HG02970 (cell line): ENCODE results near the gene HOXA11.

Source experiments
- ATAC-seq: cut with Tn5 transposase; IDR thresholded peaks from one replicate; pipeline ENCODE4 v1.9.1; 2021; ENCODE audit warnings: mild to moderate bottlenecking, moderate library complexity, moderate number of reproducible peaks; ENCODE audit not compliant: unreplicated experiment, low FRiP score

The HOXA11 gene

DNA sequence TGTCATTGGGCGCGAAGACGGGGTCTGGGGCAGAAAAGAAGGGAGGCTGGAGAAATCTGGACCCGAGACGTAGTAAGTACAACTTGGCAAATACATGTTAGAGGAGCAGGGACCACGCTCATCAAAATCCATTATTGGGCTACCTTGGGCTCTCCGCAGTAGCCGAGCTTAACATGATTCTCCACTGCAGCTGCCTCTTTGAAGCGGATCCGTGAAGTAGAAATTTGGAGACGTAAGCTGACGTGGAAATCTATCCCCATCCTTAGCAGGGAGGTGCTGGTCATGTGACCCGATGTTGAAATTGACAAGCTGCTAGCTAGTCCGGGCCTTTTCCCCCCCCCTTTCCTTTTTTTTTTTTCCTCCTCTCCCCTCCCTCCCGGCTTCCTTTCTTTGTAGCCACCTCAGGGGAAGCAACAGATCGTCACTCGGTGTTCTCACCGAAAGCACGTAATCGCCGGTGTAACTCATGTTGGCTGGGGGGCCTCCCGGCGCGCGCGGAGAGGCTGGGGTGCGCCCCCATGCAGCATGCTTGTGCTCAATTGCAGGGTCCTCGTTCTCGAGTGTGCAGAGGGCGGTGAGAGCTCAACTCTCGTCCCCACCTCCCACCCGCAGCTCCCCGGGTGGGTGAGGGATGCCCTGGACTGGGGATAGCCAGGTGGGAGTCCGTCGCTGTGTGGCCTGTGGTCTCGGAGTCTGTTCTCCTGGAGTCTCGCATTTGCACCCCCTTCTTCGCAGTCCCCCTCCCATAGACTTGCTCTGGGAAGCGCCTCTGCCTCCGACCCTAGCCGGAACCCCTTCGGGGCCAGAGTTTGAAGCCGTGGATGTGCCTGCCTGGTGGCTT lies at the start of gene HOXA11:
HOXA11 (minus strand) TSS at position 220 of the 841 bp plus-strand sequence; CDS start at position 132, 88 bp downstream.
- no peak for ATAC-seq

DNA sequence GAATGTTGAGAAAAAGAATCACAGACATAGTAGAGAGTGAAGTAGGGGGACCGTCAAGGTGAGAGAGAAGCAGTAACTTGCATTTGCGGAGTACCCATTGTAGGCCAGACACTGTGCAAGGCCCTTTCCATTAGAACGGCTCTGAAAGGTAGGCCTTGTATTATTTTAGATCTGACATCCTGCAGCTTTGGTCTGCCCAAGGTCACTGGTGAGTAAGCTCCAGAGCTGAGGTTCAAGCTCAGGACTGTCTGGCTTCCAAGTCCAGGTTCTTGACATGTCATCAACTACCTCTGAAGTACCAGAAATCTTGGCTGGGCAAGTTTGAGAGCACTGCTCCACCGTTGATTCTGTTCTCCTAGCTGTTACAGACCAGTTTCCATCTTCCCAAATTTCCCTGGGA lies 44.4 kb upstream of the HOXA11 start:
- ATAC-seq, result no peak

DNA sequence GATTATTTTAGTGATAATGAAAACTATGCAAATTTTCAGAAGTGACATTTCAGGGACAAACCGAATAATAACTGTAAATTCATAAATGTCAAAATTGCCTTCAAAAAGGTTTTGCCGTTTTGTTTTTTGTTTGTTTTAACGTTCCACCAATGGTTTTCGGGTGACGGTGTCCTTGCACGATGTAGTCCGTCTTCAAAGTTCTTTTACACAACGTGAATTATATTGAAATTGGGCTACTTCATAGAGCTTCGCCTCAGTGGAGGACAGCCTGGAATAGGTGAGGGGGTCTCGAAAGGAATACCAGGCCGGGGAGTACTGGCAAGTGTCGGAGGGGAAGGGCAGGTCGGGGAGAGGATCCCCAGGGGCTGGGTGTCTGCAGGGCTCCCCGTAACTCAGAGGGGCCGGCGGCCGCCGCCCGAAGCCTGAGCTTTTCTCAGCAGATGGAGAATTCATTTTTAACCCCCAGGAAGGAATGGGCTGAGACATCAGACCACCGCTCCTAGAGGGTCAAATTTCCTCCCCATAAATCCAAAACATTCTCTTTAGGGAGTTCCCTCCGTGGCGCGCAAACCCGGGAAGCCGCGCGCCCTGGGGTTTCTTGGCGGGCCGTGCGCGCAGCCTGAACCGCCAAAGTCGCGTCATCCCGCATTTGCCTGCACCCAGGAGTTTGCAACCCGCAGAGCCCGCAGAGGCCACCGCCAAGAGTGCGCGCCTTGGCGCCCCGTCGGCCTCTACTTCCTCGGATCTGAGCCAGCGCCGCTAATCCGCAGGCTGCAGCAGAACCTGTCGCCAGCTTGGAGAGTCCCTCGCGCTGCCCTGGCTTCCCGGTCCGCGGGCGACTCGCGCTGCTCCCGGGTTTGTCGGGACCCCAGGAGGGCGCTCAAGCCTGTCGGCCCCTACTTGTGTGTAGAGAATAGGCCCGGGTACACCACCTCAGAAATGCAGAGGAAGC lies 40.2 kb upstream of the HOXA11 start:
- no peak for ATAC-seq

DNA sequence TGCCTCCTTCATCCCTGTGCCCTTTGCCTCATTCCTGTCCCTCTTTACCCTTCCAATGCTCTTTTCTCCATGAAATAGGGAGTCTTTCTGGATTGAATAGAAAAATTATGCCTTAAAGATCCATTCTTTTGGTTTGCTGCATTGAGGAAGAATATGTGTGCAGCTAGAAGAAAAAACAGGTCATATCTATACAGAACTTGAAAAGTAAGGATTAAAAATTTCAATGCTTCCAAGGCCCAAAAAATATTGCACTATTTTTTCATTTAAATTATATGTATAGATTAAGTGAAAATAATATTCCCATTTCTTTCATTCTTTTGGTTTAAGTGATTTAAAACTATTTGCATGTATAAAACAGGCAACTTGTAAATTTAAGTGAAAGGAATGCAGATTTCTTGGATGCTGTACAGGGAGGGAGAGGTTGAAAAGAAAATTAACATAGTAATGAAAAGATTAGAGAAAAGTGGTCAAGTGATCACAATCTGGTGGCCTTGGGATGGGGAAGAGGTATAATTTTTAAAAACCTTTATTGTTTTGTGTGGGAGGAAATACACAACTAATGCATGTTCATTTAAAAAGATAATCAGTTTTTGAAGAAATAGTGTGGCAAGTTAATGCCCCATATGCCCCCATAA lies 39.0 kb upstream of the HOXA11 start:
- no peak for ATAC-seq

DNA sequence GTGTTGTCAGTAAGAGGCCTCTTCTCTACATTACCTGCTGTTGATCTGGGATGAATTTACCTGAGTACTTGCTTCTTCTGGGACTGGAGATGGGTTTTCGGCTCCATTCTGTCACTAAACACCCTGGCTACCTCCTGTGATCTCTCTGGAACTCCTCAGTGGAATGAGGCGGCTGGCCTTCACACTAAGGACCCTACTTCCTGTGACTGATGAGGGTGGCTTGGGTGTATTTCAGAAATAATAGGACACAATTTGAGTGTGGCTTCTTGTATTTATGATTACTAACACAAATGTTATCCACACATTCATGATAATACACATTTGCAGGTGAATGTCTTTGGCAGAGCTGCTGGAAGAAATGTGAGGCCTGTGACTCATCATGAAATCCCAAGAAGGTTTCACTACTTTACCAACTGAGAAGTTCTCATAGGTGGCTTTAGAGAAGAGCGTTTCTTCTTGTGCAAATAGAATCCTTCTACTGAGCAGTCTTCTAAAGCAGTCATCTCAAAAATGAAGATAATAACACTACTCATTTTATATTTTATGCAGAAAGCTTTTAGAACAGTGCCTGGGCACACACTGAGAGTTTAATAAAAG lies 36.3 kb upstream of the HOXA11 start:
- no peak for ATAC-seq

DNA sequence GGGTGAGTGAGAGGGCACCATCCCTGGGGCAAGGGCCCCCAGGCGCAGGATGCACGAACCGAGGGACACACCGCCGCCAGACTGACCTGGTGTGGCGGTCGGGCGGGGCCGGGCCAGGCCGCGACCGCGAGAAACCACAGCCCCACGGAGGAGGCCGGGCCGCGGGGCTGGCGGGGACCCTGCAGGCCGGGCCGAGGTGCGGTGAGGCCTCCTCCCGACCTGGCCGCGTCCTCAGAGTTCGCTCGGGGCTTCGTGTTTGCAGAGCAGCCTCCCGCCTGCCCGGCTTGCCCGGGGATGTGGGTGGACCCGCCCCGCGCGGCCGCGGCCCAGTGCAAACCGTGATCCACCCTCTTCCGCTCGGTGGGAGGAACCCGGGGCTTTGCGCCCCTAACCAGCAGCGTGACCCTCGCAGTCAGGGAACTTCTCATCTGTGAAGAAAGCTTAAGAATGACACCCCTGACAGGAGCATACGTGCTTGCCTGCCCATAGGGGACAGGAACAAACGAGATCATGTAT lies 35.5 kb upstream of the HOXA11 start:
- no peak for ATAC-seq

DNA sequence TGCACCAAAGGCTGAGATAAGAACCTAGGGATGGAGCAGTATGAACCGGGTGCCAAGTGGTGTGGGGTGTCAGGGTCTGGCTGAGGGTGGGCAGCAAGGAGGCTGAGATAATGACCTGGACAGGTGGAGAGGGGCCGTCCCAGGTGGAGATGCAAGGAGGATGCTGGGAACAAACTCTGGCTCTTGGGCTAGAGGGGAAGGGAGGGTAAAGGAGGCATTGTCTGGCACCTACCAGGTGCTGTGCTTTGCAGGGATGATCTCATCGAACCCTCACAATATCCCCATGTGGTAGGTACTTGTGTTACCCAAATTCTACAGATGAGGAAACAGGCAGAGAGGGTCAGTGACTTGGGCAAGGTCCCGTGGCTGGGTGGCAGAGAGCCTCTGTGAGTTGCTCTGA lies 34.8 kb upstream of the HOXA11 start:
- ATAC-seq, result no peak

DNA sequence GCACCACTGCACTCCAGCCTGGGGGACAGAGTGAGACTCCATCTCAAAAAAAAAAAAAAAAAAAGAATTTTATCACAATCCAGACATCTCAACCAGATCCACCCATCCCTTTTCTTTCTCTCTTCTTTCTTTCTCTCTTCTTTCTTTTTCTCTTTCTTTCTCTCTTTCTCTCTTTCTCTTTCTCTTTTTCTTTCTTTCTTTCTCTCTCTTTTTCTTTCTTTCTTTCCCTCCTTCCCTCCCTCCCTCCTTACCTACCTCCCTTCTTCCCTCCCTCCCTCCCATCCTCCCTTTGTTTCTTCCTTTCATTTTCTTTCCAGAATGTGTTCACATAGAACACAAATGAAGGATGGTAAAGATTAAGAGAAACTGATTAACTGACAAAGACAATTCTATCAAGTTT lies 32.9 kb upstream of the HOXA11 start:
- ATAC-seq, result no peak

DNA sequence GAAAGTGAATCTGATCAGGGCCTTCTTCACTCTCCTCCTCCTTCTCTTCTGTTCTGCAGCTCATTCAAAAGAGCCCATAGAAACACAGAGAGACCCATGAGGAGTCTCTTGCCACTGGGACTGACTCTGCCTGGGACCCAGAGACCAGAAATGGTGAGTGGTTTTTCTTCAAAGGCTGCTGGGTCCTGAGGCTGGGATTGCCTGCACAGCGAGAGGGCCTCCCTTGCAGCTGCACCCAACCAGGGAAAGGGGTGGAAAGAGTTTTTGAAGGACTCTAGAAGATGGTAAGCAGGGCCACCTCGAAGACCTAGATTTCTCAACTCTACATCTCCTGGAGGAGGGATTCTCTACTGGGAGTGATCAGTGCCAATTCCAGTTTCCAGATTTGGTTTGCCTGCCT lies 30.3 kb upstream of the HOXA11 start:
- no peak for ATAC-seq

DNA sequence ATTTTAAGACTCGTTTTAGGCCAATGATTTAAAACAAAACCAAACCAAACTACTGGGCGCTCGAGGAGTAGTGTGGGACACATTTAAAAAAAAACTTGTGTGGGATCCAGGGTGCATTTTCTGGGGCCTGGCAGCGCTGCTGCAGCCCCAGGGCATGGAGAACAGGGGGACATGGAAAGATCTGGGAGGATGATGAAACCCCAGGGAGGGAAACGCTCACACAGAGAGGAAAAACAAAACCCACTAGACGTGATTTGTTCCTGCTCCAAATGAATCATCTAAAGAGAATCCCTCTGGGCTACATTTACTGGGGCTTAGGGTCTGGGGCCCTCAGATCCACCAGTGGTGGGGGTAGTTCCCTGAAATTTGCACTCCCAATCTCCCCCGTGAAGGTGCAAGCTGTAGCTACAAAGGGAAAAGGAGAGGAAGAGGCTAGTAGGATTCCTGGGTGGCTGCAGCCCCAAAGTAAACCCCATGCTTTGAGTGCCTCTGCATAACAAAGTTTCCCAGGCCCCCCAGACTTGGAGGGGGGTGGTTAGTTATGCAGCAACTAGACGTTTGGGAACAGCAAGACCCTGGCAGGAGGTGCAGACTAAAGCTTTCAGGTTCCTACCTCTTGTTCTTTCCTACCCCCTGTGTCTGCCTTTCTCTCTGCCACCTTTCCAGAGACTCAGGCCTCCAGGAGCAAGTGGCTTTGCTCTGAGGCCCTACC lies 29.4 kb upstream of the HOXA11 start:
- ATAC-seq, result no peak

DNA sequence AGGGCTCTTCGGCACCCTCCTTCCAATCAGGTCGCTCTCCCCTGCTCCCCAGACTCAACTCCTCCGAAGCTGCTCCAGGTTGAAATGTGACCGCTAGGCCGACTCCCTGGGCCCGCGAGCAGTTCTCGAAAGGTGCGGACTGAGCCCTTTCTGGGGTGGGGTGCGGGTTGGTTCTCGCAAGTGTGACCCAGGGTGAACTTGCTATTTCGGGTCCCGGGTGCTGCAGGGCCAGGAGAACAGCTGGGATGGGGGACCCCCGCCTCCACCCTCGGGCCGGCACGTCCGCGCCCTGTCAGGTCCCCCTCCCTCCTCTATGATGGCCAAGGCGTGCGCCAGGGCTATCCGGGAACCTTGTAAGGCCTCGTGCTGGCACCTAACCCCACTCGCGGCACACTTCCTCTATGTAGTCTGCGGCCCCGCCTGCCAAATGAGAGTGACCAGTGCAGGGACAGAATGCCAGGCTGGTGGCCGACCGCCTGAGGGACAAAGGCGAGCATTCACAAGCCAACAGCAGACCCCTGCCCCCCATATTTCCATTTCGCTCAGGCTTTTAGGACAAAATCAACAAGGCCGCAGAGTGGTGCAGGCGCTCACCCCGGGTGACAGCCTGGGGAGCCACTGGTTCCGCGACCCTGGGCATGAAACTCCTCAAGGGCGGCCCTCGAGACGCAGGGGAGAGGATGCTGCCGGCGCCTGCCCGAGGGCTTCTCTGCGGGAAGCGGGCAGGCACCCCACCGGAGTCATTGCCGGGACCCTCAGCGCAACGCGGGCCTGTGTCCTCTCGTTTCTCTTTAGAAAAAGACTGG lies 28.6 kb upstream of the HOXA11 start:
- no peak for ATAC-seq

DNA sequence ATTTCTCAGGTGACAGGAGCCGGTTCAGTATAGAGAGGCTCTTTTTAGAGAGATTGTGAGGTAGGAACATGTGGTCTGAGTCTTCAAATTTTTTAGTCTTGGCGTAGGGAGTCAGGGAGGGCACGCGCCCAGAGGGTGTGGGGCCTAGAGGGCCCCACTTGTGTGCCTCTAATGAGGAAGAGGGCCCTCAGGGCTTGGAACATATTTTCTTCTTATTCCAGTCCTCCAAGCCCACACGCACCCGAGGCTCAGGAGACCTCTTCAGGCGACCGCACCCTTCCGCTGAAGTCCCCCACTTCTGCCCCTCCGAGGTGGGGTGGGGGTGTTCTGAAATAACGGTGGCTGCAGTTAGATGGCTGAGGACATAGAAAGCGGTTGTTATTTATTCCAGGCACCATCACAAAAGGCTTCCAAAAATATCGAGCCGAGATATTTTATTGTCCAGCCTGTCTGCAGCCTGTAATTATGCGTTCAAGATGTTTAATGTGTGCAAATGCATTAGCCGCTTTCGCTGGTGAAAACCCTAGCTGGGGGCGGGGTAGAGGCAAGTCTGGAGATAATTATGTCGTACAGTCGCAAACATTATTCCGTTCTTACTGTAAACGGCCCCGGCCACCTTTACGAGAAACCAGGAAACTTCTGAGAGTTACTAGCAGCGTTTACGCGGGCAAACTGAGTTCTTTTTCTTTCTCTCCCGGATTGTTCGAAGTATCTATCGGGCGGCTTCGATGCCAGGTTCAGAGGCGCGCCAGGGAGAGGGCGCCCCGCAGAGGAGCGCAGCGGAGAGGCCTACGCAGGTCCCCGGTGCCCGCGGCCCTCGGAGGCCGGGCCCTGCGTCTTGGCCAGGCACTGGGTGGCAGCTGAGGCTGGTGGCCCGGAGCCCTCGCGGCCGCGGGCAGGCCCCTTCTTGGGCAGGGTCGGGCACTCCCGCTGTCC lies 27.7 kb upstream of the HOXA11 start:
- no peak for ATAC-seq

DNA sequence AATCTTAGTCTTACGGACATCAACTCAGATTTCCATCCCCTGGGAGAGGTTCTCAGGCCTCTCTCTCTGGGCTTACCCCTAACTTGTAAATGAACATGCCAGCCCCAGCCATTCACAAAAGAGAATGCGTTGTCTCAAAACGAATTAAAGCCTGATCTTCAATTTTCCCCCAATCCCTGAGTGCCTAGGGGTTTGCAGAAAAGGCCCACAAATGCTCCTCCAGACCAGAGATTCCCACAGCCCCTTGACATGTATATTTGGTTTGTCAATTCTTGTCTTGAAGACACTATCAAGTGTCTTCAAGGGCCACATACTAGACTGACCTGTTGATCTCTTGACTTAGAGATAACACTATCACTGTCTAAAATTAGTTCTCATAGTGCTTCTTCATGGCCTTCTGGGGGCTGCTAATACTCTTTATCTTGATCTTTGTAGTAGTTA lies 26.8 kb upstream of the HOXA11 start:
- ATAC-seq, result no peak

DNA sequence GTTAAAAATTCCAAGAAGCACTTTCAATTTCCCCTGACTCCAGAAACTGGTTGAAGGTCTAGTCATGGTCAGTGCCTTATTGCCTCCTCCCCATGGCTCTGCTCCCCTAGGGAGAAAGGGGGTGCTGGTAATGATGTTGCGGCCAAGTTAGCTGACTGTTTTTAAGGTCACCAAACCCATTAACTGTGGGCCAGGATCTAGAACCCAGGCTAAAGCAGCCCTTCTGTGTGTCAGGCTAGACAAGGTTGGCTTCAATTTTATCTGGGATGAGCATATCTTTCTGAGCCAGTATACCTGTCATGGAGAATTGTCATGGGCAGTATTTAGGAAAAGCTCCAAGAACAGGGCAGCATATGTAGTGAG lies 26.0 kb upstream of the HOXA11 start:
- no peak for ATAC-seq

DNA sequence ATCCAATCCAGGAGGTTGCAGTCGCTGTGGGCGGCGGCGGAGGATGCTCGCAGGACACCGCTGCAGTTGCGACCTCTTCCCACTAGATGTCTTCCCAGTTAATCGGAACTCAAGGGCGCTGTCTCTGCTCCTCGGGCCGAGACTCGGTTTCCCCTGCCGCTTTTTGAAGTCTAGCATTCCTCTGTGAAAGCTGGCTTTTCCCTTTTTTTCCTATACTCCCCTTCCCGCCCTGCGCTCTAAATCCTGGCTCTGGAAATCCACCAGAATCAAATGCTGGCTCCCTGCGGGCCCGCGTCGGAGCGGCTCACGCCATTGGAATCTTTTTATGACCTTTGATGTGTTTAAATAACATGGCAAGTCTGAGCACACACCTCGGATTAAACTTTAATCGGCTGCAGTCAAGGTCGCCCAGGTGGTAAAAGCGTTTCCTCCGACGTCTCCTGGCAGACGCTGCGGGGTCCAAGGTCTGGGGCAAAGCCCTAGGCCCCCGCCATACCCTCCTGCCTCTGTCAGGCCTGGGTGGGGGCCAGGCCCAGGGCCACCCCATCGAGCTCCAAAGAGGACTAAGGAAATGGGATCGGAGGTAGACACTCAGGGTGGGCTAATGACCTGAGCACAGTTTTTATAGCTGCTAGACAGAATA lies 25.5 kb upstream of the HOXA11 start:
- ATAC-seq, result no peak

DNA sequence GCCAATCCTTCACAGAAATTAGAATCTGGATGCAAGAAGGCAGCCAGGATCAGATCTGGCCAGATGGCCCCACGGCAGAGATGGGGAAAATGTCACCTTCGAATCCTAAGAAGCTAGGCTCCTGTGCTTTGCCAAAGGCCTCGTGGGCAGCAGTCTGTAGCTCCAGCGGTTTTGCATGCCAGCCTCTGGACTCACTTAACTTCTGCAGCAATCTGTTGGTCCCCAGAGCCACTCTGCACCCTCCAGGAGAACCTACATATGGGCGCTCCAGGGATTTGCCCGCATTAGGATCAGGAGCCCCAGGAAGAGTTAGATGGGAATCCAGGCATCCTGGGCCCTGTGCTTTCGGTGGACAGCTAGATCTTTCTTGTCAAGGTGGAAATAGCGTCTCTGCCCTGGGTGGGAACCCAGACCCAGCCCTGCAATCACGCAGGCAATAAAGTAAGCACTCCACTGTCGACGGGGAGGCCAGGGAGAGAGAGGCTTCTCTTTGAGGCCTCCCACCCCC lies 25.0 kb upstream of the HOXA11 start:
- ATAC-seq, result no peak

DNA sequence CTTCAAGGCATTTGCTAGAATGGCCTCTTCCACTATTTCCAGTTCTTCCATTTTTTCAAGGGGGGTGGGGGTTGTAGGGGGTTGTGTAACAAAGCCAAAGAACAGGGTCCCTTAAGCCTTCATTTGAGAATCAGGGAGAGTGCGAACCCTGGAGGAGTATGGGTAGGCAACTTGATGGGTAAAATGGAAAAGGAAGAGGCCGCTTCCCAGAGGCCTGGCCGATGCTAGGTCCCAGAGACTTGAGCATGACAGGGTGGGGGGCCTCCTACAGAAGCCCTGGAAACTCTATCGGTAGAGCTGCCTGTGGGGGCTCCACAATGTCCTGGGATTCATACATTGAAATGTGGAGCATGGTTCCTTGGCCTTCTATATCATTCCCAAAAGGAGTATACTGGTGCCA lies 24.0 kb upstream of the HOXA11 start:
- ATAC-seq, result no peak
